Upper lobe of left lung (tissue), 6 donors: Measurements from ENCODE around the gene YIPF4. TPM values are rescaled to one million over a fixed set of nuclear protein-coding genes. Genes with fewer than 3 reads are reported as not detected.
A peak's percentile ranks its signal among the peaks of the same experiment; 100 is the strongest.
"Not testable (repeated sequence)": the region's sequence is repeated elsewhere in the genome, so short reads cannot be mapped to it uniquely, and the experiment has no call there.

Experiments used
- ATAC-seq, 2 donors: fragments of 200-7000 bp; cut with Tn5 transposase; one replicate each; pipeline ENCODE4 v1.9.1; 2022; ENCODE audit warnings: mild to moderate bottlenecking in 2 of 2, moderate library complexity in 2 of 2; ENCODE audit not compliant: low FRiP score in 2 of 2
- DNase-seq, 2 donors: peaks; one replicate each; pipeline ENCODE4 v3.0.0-alpha.2; 2019 to 2020
- H3K27ac ChIP-seq, 4 donors: fragments of 200-600 bp; sonication (generic); one replicate each; pipeline ENCODE4 v1.5.1; 2016 to 2019
- H3K27me3 ChIP-seq, 4 donors: fragments of 200-600 bp; sonication (generic); one replicate each; pipeline ENCODE4 v1.5.1; 2017 to 2019
- H3K36me3 ChIP-seq, 4 donors: fragments of 200-600 bp; sonication (generic); one replicate each; pipeline ENCODE4 v1.5.1; 2016 to 2019
- H3K4me1 ChIP-seq, 4 donors: fragments of 200-600 bp; sonication (generic); one replicate each; pipeline ENCODE4 v1.5.1; 2018 to 2019
- H3K4me3 ChIP-seq, 4 donors: fragments of 200-600 bp; sonication (generic); one replicate each; pipeline ENCODE4 v1.5.1; 2017 to 2019; ENCODE audit warnings: mild to moderate bottlenecking in 2 of 4, moderate library complexity in 1 of 4
- H3K9me3 ChIP-seq, 4 donors: fragments of 200-600 bp; sonication (generic); one replicate each; pipeline ENCODE4 v1.5.1; 2018 to 2019
- EP300 ChIP-seq, 4 donors: sonication (generic); formaldehyde crosslinking; IDR thresholded peaks; one replicate each; pipeline ENCODE4 v1.5.1; 2017; ENCODE audit warnings: antibody characterized with exemption in 4 of 4, control low read depth in 2 of 4
- POLR2A ChIP-seq, 4 donors: fragments of 450-650 bp; IDR thresholded peaks; one replicate each; pipeline ENCODE4 v1.5.1; 2016 to 2017; ENCODE audit warnings: antibody characterized with exemption in 4 of 4, mild to moderate bottlenecking in 2 of 4
- POLR2AphosphoS5 ChIP-seq, 2 donors: sonication (generic); formaldehyde crosslinking; IDR thresholded peaks; one replicate each; pipeline ENCODE4 v1.5.1; 2017; ENCODE audit warnings: antibody characterized with exemption in 2 of 2
- WGBS, 2 donors: methylation state at CpG; one replicate each; pipeline ENCODE4 v1.1.5; 2017 to 2018; 5-methylcytosine and 5-hydroxymethylcytosine counted together
- total RNA-seq, 6 donors: library from RNA; depleted of rRNA in 4 of 6; stranded (reverse); fragments of >200 nt in 4 of 6; gene quantifications; one replicate each; pipeline versions ENCODE4 v1.1.0 to v1.2.1, GENCODE V29; 2016 to 2021
- TF ChIP-seq, protein P1 (sequence below), 6 experiments: fragments of 450-650 bp in 4 of 6; fragments of 200-600 bp in 2 of 6; sonication (generic) in 2 of 6; IDR thresholded peaks; one replicate each; pipeline ENCODE4 v1.5.1; 2016 to 2019; ENCODE audit warnings: antibody characterized with exemption in 6 of 6
- donor health status: DM: no; HTN: no; CAD: no; lungs with moderate emphysema.
- donor health status: DM: no; HTN: yes; CAD: no; lungs with severe emphysema.

The YIPF4 gene
- total RNA-seq, 6 donors from 2014 or later = 13.1 to 46.5 (median 18.9) TPM

DNA sequence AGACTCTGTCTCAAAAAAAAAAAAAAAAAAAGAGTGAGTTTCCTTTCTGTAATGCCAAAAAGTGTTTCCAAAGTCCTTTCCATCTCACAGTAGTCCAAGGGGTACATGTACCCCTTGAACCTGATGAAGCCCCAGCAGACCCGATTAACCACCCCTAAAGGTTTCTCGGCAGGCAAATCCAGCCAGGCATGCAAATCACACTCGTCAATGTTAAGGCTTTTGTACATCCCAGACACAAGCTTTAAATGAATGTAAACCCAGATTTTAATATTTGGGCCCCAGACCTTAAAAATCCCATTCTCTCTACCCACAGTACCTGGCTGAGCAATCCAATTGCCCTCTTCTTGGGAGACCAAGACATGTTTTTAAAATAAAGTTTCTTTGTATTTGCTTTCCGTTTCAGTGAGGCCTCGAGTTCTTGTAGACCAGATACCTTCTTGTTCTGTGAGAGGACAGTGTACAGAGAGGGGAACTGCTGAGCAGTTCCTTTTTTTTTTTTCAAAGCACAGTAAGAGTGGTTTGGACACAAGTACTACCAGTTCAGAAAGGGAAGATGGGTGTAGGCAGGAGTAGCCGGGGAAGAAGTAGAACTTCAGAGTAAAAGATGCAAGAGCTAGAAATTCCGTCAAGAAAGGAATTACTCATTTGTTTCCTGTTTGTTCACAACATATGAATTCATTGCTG lies 13.1 kb upstream of the YIPF4 start, which contains the start of gene NLRC4:
TSS of gene NLRC4 (minus strand) at position 465 of the 684 bp plus-strand sequence. CDS start 8,111 bp downstream, outside the sequence.
- Histone ChIP-seq H3K27ac (peak within 1 kb of the TSS; percentile 79 to 84 (median 82)), H3K27me3 (no peaks in the 10 kb centered on the region), H3K4me3 (peak within 1 kb of the TSS in 3 of 4 donors; percentile 12 to 38 (median 25)), H3K9me3 (no peaks in the 10 kb centered on the region), H3K36me3 (no peaks in the 10 kb centered on the region), H3K4me1 (no peaks in the 10 kb centered on the region)
- peak in 1 of 2 donors; percentile 30 for DNase-seq
- 58 to 64% methylated on average over 7 of the region's 7 CpGs for WGBS, 2 donors
- peak in 1 of 4 donors; percentile 37 for TF ChIP-seq POLR2A (IDR thresholded peaks at IDR 0.05)
- TF ChIP-seq, protein P1, sequence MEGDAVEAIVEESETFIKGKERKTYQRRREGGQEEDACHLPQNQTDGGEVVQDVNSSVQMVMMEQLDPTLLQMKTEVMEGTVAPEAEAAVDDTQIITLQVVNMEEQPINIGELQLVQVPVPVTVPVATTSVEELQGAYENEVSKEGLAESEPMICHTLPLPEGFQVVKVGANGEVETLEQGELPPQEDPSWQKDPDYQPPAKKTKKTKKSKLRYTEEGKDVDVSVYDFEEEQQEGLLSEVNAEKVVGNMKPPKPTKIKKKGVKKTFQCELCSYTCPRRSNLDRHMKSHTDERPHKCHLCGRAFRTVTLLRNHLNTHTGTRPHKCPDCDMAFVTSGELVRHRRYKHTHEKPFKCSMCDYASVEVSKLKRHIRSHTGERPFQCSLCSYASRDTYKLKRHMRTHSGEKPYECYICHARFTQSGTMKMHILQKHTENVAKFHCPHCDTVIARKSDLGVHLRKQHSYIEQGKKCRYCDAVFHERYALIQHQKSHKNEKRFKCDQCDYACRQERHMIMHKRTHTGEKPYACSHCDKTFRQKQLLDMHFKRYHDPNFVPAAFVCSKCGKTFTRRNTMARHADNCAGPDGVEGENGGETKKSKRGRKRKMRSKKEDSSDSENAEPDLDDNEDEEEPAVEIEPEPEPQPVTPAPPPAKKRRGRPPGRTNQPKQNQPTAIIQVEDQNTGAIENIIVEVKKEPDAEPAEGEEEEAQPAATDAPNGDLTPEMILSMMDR (IDR thresholded peaks at IDR 0.05) = no peak
- peak; percentile 89 for ATAC-seq

DNA sequence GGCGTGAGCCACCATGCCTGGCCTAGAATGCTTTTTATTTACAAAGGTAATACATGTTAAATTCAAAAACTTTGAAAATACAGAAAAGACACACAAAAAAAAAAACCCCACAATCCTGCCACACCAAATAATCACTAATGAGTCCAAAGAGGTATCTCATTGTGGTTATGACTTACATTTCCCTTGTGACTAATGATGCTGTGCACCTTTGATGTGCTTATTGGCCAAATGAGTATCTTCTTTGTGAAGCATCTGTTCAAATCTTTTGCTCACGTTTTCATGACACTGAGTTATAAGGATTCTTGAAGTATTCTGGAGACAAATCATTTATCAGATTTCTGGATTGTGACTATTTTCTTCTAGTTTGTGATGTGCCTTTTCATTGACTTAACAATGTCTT lies 6.6 kb upstream of the YIPF4 start:
- Histone ChIP-seq H3K4me3 (no peak overlapping the region), H3K9me3 (no peaks in the 10 kb centered on the region), H3K36me3 (no peaks in the 10 kb centered on the region), H3K4me1 (no peaks in the 10 kb centered on the region), H3K27ac (no peak overlapping the region), H3K27me3 (no peaks in the 10 kb centered on the region)
- DNase-seq = no peak
- no peak for ATAC-seq
- 73 to 81% methylated on average over 2 of the region's 2 CpGs for WGBS, 2 donors
- no peak for TF ChIP-seq POLR2AphosphoS5 (IDR thresholded peaks at IDR 0.05)

DNA sequence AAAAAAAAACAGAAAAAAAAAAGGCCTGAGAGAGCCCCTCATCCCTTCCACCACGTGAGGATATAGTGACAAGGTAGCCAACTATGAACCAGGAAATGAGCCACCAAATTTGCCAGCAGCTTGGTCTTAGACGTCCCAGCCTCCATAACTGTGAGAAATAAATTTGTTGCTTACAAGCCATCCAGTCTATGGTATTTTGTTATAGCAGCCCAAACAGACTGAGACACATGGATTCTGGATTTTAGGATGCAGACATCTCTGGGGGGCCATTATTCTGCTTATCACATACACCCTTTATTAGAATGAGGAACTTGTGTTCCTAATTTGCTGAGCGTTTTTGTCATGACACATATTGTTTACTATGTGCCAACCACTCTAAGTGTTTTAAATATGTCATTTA lies 5.4 kb upstream of the YIPF4 start:
- 47% methylated on average over 3 of the region's 3 CpGs for WGBS, 2 donors
- TF ChIP-seq POLR2A (IDR thresholded peaks at IDR 0.05) (no peak), POLR2AphosphoS5 (IDR thresholded peaks at IDR 0.05) (no peak), EP300 (IDR thresholded peaks at IDR 0.05) (no peak)
- TF ChIP-seq, protein P1 (IDR thresholded peaks at IDR 0.05) = no peak

DNA sequence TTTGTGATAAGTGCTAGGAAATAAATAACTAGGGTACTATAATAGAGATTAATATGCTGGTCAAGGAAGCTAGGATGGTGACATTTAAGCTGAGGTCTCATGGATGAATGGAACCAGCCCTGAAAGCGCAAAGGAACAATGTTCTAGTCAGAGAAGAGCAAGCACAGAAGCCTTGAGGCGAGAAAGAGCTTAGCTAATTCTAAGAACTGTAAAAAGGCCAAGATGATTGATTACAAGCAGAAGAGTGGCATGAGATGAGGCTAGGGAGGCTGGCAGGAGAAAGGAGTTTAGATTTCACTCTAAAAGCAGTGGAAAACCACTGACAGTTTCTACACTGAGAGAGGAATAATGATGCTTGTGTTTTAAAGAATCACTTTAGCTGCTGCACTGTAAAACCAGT lies 3.4 kb upstream of the YIPF4 start:
- no peak overlapping the region for H3K27ac ChIP-seq
- ATAC-seq = no peak
- H3K4me1 ChIP-seq = peaks cover 0 to 12% (median 9%) of the 10 kb centered on the region in 4 donors
- no peaks in the 10 kb centered on the region for H3K27me3 ChIP-seq
- no peaks in the 10 kb centered on the region for H3K9me3 ChIP-seq
- 84 to 93% methylated on average over 2 of the region's 2 CpGs for WGBS, 2 donors
- no peak for DNase-seq
- no peak for TF ChIP-seq POLR2AphosphoS5 (IDR thresholded peaks at IDR 0.05)
- TF ChIP-seq, protein P1 (IDR thresholded peaks at IDR 0.05) = no peak
- TF ChIP-seq EP300 (IDR thresholded peaks at IDR 0.05) = no peak
- no peak for TF ChIP-seq POLR2A (IDR thresholded peaks at IDR 0.05)
- H3K4me3 ChIP-seq = no peak overlapping the region
- no peaks in the 10 kb centered on the region for H3K36me3 ChIP-seq

More for the DNA sequence above, 5.4 kb upstream of the YIPF4 start:
- H3K4me3 ChIP-seq = no peak overlapping the region
- H3K4me1 ChIP-seq = peaks cover 0 to 4% (median 2%) of the 10 kb centered on the region in 4 donors
- H3K27ac ChIP-seq = no peak overlapping the region
- H3K9me3 ChIP-seq = no peaks in the 10 kb centered on the region
- H3K36me3 ChIP-seq = no peaks in the 10 kb centered on the region
- H3K27me3 ChIP-seq = no peaks in the 10 kb centered on the region
- DNase-seq (no peak), ATAC-seq (no peak)

GRCh38 chr2:32275790-32276189 lies 1.9 kb upstream of the YIPF4 start:
- peaks cover 9 to 21% (median 16%) of the 10 kb centered on the region in 4 donors for H3K4me1 ChIP-seq
- not testable (repeated sequence) for H3K27ac ChIP-seq, DNase-seq, H3K27me3 ChIP-seq, H3K4me3 ChIP-seq, ATAC-seq, H3K36me3 ChIP-seq, H3K9me3 ChIP-seq
- WGBS, 2 donors = 89 to 90% methylated on average over 7 of the region's 7 CpGs

DNA sequence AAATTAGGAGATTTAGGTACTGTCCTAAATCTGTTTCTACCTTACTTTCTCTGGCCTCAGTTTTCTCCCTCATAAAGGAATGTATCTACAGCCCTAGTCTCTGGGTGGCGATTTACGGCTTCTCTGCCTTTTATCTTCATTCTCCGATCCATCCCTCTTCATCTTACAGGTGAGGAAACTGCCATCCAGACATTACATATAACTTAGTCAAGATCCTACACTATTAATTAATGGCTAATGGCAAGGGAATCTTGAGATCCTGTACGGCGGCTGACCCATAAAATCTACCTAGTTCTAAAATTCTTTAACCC lies 386 bp upstream of the YIPF4 start:
- Histone ChIP-seq H3K9me3 (no peaks in the 10 kb centered on the region), H3K4me3 (peak overlapping the region in 3 of 4 donors; percentile 81 to 93 (median 89)), H3K36me3 (peaks cover 0 to 12% (median 3%) of the 10 kb centered on the region in 4 donors), H3K4me1 (peaks cover 9 to 33% (median 16%) of the 10 kb centered on the region in 4 donors), H3K27me3 (no peaks in the 10 kb centered on the region), H3K27ac (peak overlapping the region; percentile 85 to 95 (median 91))
- 62 to 66% methylated on average over 5 of the region's 5 CpGs for WGBS, 2 donors
- no peak for DNase-seq
- no peak for ATAC-seq
- TF ChIP-seq POLR2A (IDR thresholded peaks at IDR 0.05) (no peak), POLR2AphosphoS5 (IDR thresholded peaks at IDR 0.05) (no peak), EP300 (IDR thresholded peaks at IDR 0.05) (no peak)
- TF ChIP-seq, protein P1 (IDR thresholded peaks at IDR 0.05) = no peak
